ENCODE measurements around the gene ZNF280A.
"Not testable (repeated sequence)": the region's sequence is repeated elsewhere in the genome, so short reads cannot be mapped to it uniquely, and the experiment has no call there.

Gene ZNF280A

DNA sequence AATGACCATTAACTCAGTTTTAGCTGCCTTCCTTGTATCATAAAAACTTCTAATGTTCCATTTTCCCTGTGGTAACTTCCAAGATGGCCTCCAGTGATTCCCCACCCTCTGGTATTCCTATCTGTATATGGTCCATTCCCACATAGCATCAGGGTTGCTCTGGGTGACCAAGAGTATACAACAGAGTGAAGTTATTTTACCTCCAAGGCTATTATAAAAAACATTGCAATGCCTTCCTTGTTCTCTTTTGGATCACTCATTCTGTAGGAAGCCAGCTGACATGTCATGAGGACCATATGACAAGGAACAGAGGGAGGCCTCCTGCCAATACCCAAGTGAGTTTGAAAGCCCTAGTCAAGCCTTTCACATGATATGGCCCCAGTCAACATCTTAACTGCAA lies 41.6 kb downstream of the ZNF280A start:
- TF ChIP-seq, protein P1, sequence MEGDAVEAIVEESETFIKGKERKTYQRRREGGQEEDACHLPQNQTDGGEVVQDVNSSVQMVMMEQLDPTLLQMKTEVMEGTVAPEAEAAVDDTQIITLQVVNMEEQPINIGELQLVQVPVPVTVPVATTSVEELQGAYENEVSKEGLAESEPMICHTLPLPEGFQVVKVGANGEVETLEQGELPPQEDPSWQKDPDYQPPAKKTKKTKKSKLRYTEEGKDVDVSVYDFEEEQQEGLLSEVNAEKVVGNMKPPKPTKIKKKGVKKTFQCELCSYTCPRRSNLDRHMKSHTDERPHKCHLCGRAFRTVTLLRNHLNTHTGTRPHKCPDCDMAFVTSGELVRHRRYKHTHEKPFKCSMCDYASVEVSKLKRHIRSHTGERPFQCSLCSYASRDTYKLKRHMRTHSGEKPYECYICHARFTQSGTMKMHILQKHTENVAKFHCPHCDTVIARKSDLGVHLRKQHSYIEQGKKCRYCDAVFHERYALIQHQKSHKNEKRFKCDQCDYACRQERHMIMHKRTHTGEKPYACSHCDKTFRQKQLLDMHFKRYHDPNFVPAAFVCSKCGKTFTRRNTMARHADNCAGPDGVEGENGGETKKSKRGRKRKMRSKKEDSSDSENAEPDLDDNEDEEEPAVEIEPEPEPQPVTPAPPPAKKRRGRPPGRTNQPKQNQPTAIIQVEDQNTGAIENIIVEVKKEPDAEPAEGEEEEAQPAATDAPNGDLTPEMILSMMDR (IDR thresholded peaks at IDR 0.05; ENCODE audit: extremely low read depth, missing control alignments): no peak

GRCh38 chr22:22474733-22475132 lies 45.3 kb downstream of the ZNF280A start:
- no peak for DNase-seq (ENCODE audit: low spot score)
- TF ChIP-seq, protein P1 (IDR thresholded peaks at IDR 0.05; ENCODE audit: extremely low read depth, missing control alignments): no peak

More for the DNA sequence above, 41.6 kb downstream of the ZNF280A start:
- DNase-seq (ENCODE audit: low spot score): no peak

DNA sequence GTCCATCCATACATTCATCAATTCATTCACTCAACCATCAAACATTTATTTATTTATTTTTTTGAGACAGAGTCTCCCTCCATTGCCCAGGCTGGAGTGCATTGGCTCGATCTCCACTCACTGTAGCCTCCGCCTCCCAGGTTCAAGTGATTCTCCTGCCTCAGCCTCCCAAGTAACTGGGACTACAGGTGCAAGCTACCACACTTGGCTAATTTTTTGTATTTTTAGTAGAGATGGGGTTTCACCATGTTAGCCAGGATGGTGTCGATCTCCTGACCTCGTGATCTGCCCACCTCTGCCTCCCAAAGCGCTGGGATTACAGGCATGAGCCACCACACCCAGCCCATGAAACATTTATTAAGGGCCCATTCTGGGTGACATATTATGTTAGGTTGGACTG lies 49.0 kb downstream of the ZNF280A start:
- DNase-seq (ENCODE audit: low spot score): not testable (repeated sequence)

DNA sequence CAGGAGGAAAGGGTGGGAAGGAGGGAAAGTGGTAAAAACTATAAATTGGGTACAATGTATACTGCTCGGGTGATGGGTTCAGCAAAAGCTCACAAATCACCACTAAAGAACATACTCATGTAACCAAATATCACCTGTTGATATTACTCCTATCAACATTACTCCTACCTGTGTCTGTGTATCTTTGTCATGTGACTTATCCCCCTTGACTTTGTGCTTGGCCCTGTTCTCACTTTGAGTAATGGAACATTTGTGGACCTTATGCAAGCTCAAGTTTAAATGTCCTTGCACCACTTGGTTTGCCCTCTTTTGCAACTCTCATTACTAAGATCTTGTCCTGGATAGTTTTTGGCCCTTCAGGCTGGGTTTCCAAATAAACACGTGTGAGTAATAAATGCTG lies 50.5 kb downstream of the ZNF280A start:
- TF ChIP-seq, protein P1 (IDR thresholded peaks at IDR 0.05; ENCODE audit: extremely low read depth, missing control alignments): no peak
- DNase-seq (ENCODE audit: low spot score): no peak

DNA sequence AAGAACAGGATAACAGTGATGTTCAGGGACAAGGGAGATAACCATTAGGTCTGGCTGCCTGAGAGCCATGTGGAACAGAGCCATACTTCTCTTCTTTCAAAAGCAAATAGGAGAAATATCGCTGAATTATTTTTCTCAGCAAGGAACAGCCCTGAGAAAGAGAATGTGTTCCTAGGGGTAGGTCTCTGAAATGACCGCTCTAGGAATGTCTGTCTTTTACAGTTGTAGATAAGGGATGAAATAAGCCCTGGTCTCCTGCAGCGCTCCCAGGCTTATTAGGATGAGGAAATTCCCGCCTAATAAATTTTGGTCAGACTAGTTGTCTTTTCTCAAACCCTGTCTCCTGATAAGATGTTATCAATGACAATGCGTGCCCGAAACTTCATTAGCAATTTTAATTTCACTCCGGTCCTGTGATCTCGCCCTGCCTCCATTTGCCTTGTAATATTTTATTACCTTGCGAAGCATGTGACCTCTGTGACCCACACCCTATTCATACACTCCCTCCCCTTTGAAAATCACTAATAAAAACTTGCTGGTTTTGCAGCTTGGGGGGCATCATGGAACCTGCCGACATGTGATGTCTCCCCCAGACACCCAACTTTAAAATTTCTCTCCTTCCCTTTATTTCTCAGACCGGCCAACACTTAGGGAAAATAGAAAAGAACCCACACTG lies 51.1 kb downstream of the ZNF280A start:
- DNase-seq (ENCODE audit: low spot score): not testable (repeated sequence)

DNA sequence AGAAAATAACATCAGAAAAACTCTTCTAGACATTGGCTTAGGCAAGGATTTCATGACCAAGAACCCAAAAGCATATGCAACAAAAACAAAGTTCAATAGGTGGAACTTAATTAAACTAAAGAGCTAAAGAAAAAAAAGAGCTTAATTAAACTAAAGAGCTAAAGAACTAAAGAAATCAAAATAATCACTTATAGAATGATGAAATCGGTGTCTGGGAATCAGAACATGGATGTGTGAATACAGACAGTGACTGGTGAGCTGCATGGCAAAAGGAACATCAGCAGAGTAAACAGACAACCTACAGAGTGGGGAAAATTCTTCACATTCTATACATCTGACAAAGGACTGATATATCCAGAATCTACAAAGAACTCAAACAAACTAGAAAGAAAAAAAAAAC lies 53.0 kb downstream of the ZNF280A start:
- TF ChIP-seq, protein P1 (IDR thresholded peaks at IDR 0.05; ENCODE audit: extremely low read depth, missing control alignments): no peak
- no peak for DNase-seq (ENCODE audit: low spot score)

DNA sequence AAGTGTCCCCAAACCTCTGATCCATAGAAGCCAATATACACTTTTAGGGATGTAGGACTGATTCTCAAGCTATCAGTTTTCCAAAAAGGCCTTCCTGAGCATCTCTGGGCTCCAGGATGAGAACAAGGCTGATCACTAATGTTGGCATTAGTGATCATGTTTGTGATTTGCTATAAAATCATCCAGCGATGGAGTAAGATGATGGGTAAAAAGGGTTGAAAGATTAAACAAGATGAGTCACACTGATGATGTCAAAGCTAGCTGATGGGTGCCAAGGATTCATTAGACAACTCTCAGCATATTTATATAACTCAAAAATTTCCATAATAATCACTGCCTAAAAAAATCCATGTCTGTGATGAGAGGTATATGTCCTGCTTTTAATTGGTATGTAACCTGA lies 54.3 kb downstream of the ZNF280A start:
- TF ChIP-seq, protein P1 (IDR thresholded peaks at IDR 0.05; ENCODE audit: extremely low read depth, missing control alignments): no peak
- DNase-seq (ENCODE audit: low spot score): no peak

- TF ChIP-seq, protein P1 (IDR thresholded peaks at IDR 0.05; ENCODE audit: extremely low read depth, missing control alignments): no peak
- DNase-seq (ENCODE audit: low spot score): no peak
Measured at GRCh38 chr22:22465094-22465602, 54.9 kb downstream of the ZNF280A start.
